Pons (tissue), 1 donor: ENCODE data around the gene RAPGEF5.
A peak's percentile ranks its signal among the peaks of the same experiment; 100 is the strongest.

Source experiments
- DNase-seq: peaks from one replicate; pipeline ENCODE4 v3.0.0-alpha.2; 2016; ENCODE audit warnings: low spot score

RAPGEF5 gene

DNA sequence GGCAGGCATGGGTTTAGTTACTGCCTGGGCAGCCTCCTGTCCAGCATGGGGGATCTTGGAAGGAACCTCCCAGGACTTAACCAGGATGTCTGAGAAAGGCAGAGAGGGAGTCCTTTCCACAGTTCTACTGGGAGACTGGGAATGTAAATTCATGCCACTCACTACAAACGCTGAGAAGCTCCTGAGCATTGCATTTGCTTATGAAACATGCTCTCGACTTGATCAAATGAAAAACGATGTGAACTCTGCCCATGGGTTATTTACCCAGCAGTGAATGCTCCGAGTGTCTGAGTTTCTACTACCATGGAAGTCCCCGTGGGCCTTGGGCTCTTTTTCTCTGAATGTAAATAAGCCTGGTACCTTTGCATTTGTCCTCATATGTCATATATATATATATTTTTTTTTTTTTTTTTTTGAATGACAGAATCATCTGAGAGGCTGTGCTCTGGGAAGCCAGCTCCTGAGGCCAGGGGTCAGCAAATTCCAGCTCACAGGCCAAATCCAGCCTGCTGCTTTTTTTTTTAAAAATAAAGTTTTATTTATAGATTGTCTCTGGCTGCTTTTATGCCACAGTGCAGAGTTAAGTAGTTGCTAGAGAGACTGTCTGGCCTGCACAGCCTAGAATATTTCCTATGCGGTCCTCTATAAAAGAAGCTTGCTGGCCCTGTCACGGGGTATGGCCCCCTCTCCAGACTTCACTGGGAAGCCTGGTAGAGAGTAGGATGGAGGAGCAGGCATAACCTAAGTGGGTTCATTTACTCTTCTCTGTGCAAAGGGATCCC lies 21.4 kb upstream of the RAPGEF5 start:
- DNase-seq, result no peak

DNA sequence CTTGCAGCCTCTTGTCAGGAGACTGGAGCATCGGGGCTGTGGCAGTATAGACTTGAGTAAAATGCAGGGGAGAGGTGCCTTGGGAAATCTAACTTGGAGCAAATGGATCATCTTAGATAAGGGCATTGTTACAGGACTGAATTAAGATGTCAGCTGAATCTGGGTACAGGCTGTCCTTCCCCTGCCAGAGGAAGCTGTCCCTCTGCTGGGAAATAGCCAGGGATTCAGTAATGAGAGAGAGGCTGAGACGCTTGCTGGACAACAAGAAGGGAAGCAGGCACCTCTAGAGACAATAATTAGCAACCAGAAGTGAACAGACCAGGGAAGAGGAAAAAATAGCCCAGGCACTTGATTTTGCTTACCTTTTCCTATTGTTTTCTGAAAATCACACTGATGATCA lies 20.7 kb upstream of the RAPGEF5 start:
- DNase-seq, result peak; percentile 78

DNA sequence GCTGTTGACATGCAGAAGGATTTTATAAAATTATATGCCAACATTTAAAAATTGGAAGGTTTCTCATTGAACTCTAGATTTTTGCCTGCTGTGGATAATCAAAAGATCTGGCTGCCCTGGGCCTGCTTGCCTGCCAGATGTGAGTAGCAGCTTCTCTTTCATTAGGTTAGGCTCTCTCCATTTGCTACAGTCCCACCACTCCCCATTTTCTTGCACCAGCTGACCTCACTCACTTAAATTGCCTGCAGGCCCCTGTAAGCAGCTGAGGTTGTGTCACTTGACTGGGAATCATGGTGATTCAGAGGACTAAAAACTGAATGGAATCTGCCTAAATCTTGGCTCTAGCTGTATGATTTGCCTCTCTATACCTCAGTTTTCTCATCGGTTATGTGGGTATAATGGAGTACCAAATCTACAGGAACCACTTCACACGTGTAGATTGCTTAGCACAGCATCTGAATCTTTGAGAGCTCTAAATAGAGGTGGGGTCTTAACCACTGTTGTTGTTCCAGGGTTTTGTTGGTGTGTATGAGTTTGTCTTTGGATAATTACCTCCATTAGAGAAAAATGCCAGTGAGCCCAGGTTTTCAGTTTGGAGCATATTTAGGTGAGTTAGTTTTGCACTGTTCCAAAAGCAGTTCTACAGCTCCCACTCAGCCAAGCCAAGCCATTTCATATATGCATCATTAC lies 18.6 kb upstream of the RAPGEF5 start:
- DNase-seq, result no peak

DNA sequence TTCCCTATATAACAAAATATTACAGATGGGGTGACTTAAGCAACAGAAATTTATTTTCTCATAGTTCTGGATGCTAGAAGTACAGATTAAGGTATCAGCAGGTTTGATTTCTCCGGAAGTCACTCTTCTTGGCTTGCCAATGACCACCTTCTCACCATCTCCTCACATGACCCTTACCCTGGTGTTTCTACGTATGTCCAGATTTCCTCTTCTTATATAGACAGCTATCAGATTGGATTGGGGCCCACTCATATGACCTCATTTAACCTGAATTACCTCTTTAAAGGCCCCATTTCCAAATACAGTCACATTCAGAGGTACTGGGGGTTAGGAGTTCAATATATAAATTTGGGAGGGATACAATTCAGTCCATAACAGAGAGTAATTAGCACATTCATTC lies 17.0 kb upstream of the RAPGEF5 start:
- DNase-seq, result no peak

DNA sequence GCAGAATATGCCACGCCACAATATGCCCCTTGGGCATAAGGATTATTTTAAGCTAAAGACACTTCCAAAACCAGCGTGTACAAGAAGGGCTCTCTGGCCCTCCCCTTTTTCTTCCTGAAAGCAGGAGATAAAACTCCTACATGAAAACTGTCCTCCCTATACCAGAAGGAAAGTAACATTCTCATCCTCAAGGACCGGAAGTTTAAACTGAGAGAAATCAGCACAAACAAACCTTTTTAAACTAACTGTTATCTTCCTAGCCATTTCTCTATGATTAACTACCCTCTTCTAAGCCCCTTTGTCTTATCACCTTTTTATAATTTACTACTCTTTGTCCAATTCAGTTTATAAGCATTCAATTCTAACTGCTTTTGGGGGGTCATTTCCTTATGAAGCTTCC lies 16.4 kb upstream of the RAPGEF5 start:
- DNase-seq, result no peak

DNA sequence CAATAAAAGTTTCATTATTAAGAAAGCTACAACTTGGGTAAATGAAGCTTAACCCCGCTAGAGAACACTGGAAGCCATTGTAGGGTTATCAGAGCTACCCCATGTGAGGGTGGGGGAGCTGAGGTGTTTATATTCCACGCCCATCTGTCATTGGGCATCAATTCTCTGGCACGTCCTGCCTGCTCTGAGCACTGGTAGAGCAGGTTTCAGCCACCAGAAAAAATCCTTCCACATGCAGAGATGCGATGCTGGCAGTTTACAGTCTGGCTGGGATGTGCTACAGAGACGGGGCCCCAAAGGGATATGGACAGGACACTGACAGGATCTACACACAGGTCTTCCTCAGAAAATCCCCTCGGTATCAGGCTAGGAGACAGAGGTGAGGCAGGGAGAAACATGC lies 15.9 kb upstream of the RAPGEF5 start:
- DNase-seq, result no peak

DNA sequence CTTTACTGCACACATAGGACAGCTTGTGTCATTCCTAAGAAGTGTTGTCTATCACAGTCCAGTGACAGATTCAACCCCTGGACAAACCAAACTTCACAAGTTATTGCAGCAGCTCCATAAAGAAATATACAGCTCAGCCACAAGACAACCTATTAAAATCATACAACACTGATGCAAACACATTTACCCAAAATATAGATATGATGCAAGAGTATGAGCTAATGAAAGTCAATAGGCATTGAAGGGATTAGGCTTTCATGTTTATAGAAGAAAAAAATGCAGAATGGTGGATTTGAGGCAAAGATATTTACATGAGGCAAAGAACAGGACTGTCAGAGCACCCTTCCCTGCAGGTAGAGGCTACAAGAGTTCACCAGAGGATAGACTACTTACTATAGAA lies 14.9 kb upstream of the RAPGEF5 start:
- no peak for DNase-seq

DNA sequence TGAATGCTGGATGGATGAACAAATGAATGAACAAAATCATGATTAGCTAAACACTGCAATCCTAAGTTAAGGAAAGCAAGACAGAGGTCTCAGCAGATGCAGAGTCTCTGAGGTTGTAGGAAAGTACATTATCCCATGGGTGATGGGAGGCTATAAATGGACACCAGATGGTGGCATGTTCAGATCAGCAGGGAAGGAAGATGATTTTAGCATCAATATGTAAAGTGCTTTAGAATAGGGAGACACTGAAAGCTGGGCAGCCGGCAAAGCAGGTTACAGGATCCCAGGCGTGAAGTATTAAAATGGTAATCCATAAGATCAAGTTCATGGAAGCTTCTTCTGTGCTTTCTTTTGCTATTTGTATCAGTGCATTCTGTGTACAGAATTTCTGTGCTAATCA lies 7.9 kb upstream of the RAPGEF5 start:
- DNase-seq, result no peak

DNA sequence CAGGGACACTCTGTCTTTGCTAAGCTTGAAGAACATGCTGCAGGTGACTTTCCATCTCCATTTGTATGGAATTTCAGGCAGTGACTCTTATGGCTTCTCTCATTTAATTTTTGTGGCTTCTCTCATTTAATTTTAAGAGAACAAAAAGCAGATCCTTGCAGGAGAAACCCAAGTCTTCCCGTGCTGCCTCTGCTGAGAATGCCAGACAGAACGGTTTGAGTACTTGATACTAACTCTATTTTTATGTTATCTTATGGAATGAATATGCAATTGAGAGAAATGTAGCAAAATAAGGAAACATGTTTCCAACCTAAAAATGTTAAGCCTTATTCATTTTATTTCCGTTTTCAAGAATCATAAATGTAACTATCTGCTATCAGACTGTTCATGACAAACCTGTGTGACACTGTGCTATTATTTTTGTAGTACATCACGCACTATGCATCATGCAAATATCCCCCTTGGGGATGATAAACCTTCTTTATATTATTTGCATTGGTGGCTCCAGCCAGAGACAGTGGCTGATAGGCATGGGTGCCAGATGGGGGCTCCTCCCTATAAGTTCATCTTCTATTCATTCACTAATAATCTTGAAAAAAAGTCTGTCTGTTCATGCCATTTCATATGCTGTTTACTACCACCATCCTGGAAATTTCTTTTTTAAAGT lies 6.9 kb upstream of the RAPGEF5 start:
- DNase-seq, result no peak

DNA sequence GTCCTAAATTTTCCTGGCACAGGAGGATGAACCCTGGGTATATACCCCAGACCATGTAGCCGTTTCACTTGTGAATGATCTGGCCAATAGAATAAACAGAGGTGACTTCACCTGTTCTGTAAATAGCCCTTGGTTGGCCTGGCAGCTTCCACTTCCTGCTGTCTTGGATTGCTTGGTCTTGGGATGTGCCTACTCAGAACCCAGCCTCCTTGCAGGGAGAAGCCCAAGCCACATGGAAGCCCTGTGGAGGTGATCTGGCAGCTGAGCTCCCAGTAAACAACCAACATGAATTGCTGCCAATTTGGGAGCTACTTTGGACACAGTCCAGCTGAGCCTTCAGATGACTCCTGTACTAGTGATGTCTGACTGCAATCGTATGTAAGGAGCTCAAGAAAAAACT lies 4.8 kb upstream of the RAPGEF5 start:
- no peak for DNase-seq

DNA sequence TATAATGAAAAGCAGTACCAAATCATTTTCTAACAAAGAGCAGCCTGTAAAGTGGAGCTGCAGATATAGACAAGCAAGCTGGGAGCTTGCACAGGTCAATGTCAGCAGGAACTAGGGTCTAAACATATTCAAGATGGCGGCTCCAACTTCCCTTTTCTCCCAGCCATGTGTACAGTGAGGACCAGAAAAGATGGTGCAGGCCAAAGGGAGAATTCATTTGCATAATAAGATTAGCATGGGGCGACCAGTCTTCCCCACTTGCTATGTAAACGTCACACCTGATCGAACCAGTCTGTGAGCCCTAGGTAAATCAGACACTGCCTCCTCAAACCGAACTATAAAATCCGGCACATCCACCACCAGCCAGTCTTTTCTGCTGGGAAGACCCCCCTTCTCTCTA lies 4.4 kb upstream of the RAPGEF5 start:
- DNase-seq, result no peak

DNA sequence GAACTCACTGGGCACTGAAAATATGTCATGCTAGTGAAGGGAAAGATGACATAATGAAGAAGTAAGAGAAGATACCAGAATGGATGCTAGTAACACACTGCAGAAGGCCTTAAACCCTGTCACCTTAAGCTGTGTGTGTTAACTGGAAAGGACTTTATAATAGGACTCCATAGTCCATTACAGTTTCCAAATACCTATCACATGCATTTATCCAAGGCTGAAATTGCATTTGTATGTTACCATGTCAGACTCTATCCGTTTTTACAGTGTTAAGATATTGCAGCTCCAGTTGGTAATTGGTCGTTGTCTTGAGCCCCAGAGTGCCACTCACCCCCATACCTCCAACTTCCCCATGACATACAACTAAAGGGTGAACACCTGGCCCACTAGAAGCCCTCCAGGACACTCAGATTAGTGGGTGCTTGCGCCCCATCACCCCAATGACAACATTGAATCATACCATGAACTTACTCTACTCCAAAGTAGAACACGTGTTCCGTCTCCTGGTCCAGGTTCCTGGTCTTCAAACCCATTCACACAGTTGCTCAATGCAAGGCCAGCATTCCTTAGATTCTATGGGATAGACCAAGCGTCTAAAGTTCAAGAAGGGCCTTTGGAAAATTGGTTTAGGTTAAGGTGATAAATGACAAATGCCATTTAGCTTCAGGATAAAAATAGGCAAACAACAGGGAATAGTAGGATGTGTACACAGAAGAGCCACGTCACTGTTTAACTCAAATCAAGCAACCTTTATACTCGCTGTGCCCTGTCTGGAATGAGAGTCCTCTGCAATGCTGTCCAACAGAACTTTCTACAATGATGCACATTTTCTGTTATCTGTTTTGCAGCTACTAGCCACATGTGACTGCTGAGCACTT lies 2.1 kb upstream of the RAPGEF5 start:
- no peak for DNase-seq

DNA sequence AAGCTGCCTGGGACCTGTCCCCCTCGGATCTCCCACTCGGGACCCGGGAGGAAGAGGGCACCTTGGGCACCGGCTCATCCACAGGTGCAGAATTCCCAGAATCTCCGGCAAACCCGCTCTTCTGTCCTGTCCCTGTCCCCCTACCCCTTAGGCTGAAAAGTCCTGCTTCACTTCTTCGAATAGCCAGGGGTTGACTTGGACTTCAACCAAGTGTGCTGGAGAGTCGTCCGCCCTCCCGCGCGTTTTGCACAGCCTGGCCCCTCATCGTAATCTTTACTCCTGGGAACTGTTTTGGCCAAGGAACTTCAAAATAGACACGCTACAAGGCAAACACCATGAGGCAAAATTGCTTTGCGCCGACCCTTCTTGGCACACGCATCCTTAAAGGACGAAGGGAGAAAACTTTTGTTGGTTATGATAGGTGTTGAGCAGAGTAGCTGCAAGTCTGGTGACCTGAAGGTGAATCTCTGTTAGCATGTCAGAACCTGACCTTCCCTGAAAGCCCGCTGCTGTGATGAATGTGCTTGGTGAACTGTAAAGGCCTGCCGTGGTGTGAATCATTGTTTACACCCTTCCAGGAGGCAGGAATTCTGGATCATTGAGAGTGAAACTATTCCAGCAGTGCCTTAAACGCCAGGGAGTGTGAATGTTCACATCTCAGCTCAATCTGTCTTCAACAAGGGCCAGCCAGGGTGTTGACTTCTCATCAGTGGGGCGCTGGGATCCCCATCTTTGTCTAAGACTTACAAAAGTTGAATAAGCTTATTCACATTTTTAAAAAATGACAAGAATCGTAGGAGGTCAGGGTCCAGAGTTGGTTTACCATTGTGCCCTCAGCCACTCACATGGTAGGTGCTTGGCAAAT lies 589 bp upstream of the RAPGEF5 start:
- no peak for DNase-seq

DNA sequence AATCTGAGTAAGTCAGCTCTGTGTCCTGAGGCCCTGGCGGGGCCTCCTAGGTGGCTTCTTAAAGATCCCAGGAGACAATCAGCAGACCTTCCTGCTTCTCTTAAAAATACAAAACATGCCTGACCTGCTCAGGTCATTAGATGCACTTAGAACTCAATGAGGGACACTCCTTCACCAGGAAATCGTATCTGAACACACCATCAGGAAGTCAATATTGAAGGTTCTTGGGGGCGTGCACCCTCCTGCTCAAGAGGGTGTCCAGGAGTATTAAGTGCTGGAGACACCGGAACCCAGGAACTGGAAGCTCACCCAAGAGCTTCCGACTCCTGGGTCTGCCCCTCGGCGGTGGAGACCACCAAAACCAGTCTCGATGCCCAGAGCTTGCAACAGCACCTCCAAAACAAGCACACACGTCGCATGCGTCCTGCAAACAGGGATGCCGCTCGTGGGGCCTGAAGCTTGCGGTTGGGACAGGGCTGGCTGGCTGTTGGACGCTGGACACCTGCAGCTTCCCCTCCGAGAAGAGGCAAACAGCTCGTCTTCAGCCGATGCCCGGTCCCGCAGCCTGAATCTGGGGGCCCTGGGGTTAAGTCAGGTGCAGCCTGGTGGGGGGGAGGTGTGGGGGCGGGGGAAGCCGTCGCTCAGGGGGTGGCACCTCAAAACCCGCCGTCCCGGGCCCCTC lies 803 bp downstream of the RAPGEF5 start:
- no peak for DNase-seq

DNA sequence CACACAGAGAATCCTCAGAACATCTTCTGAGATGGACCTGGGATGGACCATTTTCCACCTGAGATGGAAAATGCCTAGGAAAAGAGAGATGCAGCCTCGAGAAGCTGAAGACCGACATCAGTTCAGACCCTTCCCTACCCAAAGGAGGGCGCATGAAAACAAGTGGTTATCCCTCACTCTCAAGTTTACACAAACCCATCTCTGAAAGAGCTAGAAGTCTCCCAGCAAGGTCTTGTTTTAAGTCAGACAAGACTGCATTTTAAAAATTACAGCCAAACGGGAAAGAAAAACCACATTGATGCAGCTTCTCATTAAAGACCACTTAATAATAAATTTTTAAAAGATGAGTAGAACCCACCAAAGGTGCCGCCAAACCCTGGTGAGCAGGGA lies 1.3 kb downstream of the RAPGEF5 start:
- DNase-seq, result no peak

DNA sequence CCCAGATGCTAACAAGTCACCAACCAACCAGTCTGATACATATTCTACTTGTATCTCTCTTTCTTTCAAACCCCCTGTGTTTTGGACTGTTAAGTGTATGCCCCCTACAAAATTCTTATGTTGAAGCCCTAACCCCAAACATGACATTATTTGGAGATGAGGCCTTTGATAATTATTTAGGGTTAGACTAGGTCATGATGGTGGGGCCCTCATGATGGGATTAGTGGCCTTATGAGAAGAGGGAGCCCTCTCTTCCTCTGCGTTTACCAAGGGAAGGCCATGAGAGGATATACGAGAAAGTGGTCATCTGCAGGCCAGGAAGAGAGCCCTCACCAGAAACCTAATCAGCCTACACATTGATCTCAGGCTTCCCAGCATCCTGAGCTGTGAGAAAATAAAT lies 2.5 kb downstream of the RAPGEF5 start:
- no peak for DNase-seq

DNA sequence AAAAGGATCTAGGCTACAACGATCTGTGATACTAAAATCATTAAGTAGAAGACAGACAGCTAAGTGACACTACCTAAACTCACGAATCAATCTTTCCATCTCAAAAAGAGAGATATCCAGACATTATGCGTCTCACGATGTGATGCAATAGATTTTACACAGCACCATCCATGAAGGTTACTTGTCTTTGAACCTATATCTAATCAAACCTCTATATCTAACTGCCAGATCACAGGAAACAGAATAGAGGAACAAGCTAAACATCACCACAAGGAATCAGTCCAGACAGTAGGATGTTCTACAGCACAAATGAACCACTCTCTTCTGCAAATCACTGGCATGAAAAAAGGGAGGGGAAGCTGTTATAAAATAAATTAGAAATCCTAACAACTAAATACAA lies 4.1 kb downstream of the RAPGEF5 start:
- no peak for DNase-seq

DNA sequence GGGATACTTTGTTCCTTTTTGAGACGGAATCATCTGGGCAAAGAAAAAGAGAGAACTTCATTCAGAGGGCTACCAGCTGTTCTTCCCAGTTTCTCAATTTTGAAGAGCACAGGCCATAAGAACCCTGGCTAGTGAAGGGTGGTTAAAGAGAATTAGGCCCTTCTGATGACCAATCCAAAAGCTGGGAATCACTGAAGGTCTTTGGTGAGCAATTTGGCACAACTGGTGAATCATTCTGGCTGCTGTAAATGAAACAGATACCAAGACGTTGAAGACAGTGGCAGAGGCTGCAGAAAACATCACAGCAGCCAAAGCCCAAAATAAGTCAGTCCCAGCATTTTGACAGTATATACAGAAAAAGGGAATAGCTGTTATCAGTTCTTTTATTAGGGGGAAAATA lies 5.1 kb downstream of the RAPGEF5 start:
- DNase-seq, result no peak

DNA sequence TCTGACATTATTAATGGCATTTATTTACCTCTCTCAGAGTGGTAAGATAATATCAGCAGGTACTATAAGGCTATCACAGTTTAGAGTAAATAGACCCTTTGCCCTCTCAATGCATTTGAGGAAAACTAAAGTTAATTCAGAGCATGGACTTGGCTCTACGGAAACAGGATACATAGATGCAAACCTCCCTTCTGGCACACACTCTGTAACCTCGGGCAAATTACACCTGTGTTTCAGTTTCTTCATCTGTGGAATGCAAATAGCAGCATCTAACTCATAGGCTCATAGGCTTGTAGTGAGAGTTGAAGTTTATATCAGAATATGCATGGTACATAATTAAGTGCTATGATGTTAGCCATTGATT lies 5.6 kb downstream of the RAPGEF5 start:
- no peak for DNase-seq

DNA sequence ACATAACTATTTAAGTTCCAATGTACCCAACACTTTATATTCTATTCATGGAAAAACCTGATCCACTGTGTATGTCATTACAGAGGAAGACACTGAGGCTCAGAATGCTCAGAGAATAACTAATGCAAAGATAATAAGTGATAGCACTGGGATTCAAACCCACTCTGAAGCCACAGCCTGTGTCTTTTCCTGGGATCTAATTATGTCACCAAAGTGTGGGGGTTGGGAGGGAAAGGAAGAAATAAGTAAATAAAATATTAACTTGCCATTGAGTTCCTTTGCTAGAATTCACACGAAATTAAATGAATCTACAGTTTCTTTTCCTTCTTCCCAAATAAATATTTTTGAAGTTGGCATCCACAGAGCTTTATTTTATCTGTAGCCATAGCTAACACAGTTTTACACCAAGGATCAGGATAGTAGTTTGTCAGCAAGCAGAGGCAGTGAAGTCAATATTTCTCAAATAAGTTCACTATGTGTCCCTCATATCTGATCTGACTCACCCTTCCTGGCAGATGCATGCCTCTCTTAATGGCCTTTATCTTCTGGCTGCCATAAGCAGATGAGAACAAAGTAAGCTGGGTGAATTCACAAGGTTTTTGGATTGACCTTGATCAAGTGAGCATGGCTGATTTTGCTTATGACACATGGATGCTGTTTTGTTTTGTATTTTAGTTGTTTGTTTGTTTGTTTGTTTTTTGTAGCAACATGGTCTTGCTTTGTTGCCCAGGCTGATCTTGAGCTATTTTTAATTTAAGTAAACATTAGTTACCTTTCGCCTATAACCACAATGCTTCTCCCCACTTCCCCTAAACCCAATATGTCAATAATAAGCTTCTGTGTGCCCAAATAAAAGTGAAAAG lies 6.3 kb downstream of the RAPGEF5 start:
- DNase-seq, result no peak
